HG03457 (cell line): Measurements from ENCODE around the gene ASTN2.

Experiments
- ATAC-seq: cut with Tn5 transposase; IDR thresholded peaks from one replicate; pipeline ENCODE4 v1.9.1; 2021; ENCODE audit warnings: moderate number of reproducible peaks; ENCODE audit not compliant: unreplicated experiment

Gene ASTN2

GRCh38 chr9:117305454-117305853 is 109.4 kb downstream of the ASTN2 start:
- ATAC-seq: no peak

DNA sequence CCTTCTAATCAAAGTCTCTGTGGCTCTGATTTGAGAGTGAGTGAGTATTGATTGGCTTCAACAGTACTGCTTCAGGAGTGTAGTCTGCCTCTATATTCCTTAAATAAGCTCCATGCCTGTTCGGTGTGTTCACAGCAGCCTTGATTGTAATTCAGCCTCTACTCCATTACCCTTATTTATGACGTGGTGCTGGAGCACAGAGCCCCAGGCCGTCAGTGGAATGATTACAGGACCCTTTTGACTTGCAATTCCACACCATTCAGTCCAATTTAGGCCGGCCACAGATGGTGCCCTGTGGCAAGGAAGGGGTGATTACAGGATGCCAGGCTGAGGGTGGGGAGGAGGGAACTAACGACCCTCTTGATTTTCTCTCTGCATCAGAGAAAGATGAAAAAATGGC is 110.3 kb downstream of the ASTN2 start:
- ATAC-seq: no peak

DNA sequence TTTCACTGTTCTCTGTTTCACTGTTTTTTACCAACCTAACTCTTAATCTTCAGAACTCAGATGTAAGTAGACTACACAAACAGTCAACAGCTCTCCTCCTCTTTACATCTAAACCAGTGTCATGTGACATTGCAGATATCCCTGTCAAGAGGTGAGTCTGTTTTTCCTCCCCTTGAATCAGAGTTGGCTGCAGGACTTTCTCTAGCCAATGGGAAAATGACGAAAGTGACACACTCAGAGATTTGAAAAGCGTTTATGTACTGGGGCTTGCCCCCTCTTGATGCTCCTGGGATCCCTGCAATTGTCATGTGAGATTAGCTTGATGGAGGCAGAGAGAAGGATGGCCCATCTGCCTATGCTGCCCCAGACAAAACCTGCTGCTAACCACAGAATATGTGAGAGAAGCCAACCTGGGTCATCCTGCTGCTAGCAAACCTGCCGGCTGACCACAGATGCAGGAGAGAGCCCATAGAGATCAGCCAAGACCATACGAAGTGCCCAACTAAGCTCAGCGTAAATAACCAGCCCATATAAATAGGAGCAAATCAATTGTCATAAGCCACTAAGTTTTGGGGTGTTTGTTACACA is 111.1 kb downstream of the ASTN2 start:
- no peak for ATAC-seq

DNA sequence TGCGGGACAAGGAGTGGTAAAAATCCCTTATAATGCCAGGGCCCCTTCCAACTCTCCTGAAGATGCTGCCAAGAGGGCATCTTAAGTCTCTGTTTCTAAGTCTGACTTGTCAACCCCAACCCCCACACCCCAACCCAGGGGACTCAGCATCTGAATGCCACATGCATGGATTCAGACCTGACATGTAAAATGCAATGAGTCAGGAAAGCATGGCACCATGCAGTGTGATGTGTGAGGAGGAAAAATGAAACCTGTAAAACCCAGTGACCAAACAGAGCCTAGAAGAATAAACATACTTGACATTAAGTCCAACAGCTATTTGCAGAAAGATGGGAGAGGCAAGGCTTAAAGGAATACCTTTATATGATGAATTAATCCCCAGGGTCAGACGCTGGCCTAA is 112.4 kb downstream of the ASTN2 start:
- ATAC-seq: no peak

DNA sequence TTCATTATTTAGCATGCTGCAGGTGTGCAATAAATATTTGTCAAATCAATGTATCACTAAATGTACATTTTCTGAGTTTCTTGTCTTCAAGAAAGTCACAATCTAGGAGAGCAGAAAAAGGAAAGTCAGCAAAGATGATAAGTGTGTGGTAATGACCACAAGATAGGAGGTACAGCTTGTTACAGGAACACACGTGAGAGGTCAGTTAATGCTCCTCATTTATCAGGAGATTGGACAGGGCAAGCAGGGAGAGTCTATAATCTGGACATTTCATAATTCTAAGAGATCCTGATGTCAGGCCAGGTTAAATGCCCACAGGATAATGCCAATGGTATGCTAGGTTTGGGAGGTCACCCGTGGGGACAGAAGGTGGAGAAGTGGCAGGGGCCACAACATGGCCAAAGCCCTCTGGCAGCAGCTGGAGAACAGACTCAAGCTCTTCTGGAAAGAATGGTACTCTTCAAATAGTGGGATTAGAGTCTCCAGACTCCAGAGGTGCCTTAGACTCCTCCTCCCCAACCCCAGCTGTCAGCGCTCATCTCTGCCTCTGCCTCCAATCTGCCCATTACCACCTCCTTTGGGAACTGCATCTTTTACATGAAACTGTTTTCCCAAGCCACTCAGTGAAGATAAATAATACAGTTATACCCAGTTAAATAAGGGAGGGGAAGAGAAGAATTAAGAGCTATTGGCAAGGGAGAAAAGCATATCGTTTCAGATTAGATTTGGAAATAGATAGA is 114.3 kb downstream of the ASTN2 start:
- ATAC-seq: no peak

DNA sequence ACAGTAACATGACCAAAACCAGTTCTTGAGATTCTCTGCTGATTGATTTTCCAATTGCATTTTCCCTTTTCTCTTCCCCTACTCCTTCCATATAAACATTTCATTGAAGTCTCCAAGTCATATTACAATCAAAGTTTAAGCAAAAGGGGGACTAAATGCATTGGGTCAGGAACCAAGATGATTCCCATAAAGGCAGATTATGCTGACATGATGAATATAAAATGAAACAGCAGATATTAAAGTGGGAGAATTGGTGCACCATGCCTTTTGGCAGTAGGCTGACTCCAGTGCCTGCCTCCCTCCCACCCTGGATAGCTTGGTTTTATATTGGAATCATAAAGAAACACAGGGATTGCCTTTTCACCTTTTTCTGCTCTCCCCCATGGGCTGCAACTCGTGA is 118.4 kb downstream of the ASTN2 start:
- ATAC-seq: no peak

DNA sequence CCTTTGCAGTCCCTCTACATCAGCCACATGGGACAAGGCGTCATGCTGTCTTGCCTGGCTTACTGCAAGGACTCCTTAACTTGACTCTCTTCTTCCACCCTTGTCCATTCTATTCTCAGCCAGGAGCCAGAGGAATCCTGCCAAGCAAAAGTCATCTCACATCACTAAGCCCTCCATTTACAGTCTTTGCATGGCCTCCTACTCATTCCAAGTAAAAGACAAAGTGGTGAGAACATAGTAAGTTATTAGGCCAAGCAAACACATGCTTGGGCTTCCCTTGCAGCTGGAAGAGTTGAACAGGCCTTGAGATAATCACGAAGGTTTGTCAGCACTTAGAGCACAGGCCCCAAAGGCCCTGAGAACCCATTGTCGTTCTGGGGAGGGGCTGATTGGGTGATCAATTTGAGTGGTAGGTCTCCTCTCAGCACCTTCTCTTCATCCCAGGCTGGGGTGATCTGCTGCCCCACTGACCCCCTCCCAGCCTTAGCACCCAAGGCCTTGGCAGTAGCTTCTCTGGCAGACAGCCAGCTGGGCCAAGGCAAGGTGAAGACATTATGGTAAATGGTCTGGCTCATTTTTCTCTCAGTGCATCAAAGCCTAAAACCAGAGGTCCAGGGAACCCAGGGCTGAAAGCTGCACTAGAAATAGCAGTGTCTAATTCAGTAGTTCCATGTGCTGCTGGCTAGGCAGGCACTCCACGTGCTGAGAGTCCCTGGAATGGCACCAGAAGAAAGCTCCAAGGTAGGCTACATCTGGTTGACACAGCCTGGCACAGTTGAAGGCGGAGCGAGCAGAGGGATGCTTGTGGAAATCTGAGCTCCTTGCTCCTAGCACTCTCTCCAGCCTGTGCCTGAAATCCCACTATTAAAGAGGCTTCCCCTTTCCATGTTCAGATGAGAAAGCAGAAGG is 121.4 kb downstream of the ASTN2 start:
- ATAC-seq: no peak

DNA sequence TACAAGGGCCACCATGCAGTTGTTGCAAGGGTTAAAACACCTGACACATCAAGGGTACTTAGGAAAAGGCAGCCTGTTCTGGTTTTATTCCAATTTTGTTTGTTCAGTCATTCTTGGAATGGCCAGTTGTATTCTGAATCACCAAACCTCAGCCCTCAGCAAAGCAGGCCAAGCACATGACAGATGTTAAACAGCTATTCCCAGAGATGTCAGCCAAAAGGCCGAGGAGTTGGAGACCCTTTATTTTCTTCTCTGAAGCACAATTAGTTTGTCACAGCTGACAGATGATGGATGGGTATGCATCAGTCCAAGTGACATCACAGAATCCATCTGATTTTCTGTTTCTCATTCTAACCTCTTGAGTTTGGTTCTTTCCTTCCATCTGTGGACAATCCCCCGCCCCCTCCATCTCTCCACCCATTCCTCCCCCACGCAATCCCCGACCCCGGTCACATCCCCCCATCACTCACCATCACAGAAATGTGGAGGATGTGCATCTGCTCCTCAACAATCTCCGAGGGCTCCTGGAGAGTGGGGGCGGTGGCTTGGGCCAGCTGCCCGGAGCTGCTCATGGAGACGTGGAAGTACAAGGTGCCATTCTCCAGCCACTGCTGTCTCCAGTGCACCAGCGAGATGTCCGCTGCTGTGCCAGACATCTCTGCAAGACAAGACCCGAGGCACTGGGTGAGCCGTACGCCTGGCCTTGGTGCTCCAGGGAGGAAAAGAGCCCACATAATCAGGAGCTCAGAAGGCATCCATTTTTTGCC is 123.8 kb downstream of the ASTN2 start:
- ATAC-seq: no peak

- ATAC-seq: no peak
Observed at GRCh38 chr9:117290306-117290840, 124.5 kb downstream of the ASTN2 start.

GRCh38 chr9:117286245-117286644 is 128.6 kb downstream of the ASTN2 start:
- no peak for ATAC-seq

DNA sequence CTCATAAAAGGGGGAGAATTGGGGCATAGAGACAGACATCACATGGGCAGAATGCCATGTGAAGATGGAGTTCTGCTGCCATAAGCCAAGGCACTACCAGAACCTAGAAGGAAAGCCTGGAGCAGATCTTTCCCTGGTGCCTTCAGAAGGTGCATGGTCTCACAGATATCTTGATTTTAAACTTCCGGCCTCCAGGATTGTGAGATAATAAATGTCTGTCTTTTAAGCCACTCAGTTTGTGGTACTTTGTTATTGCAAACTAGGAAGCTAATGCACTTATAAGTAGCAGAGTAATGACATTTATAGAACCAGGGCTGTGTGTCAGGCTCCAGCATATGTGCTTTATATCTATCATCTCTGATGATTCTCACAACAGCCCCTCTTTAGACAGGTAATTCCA is 130.4 kb downstream of the ASTN2 start:
- ATAC-seq: no peak

DNA sequence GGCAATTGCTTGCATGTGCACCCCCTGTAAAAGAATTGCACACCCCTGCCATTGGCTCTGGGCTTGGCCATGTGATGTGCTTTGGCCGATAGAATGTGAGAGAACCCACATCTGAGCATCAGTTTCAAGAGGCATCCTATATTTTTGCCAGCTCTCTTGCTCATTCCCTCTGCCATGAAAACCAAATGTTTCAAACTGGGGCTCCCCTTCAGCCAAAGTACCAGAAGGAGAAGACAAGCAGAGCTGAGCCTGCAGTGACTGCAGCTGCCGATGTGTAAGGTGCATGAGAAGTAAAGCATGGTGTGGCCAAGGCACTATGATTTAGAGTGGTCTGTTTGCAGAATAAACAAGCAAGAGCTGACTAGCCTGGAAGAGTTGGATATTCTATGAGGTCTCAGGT is 132.3 kb downstream of the ASTN2 start:
- ATAC-seq: no peak

GRCh38 chr9:117278471-117279035 is 136.3 kb downstream of the ASTN2 start:
- no peak for ATAC-seq

DNA sequence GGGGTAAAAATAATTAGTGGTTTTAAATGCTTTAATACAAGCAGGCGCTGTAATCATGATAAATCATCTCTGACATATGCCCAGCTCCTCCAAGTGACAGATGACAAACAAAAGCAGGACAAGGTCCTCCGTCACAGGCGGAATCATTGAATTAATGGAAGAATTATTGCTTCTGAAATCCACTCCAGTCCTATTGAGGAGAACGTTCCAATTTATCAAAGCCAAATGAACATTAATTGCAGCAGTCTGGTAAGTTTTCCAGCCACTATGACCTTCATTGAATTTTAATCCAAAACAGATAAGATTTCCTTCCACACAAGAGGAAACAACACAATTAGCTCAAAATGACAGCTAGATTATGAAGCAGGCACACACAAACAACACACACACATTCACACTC is 136.8 kb downstream of the ASTN2 start:
- no peak for ATAC-seq

DNA sequence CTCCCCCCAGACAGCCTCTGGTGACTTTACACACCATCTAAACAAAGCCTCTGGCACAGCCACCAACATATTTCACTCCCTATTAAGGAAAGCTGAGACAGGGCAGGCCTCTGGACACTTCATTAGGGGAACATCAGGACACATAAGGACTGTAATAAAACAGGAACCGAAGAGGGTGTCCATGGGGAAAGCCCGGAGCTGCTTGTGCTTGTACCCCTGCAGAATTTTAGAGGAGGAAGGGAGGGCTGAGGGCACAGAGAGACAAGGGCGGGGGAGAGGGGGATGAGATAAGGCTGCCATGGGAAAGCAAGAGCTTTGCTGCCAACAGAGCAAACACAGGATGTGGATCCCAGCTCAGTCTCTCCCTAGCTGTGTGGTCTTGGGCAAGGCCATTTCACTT is 138.4 kb downstream of the ASTN2 start:
- ATAC-seq: no peak

GRCh38 chr9:117273612-117274011 is 141.2 kb downstream of the ASTN2 start:
- no peak for ATAC-seq

DNA sequence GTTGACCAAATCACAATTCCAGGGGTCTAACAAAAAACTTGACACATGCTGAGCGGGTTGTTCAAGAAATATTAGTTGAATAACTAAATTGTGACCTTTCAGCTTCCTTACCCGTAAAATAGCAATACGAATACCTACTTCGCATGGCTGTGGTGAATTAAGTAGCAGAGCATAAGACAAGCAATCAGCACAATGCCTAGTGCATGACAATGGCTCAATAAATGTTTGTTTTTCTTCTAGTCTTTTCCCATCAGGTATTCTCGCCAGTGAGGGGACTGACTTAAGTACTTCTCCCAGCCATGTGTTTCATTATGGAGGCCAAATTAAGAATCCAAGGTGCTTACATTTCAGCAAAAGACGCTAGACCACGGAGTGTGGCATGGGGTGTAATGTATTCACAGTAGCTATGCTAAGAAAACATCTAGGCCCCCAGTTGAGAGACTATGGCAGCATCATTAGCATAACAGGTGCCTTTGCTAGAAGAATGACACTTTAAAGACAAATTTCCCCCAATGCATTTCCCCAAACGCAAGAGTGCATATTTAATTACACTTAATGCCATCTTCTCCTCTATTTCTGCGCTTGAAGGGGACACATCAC is 145.9 kb downstream of the ASTN2 start:
- no peak for ATAC-seq

DNA sequence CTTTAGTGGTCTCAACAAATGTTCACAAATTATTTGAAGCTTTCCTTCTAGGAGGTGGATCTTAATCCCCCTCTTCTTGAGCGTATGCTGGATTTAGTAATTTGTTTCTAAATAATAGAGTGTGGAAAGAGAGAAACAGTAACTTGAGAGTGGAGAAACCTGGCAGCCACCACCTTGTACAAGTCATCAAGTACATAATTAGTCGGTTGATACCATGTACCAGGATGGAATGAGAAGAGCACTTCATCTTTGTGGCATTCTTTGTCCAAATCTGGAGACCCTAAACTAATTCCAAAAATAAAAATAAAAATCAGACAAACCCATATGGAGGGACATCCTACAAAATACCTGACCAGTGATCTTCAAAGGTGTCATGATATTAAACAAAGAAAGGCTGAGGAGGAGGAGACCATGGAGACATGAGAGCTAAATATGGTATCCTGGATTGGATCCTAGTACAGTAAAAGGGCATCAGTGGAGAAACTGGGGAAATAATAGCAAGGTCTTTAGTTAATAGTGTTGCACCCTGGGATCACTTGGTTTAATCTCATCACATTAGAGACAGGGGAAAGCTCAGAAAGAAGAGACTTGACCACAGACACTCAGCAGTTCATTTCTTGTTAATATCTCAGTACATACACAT is 147.9 kb downstream of the ASTN2 start:
- no peak for ATAC-seq

DNA sequence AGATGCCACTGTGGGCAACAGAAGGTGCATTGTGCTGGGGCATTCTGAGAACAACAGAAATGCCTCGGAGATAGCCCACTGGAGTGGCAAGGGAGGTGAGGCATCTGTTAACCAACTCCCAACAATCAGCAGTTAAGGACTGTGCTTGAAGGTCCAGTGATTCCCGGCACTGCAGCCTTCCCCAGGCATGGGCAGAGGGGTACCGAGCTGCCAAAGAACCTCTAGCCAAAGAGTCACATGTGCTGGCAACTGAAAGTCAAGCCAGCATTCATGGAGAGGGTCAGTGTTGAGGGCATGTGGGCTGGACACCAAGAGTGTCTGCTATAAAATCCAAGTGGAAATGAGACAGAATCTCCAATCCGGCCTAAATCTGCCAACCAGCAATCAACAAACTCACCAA is 149.6 kb downstream of the ASTN2 start:
- ATAC-seq: no peak
